ENCODE data around the gene SPOCK1. TPM values are rescaled to one million over a fixed set of nuclear protein-coding genes. Genes with fewer than 3 reads are reported as not detected.

The SPOCK1 gene
- polyA plus RNA-seq, 2 of the 4 experiments (the other 2 are of a cell fraction) = 28.9 to 40.8 TPM

DNA sequence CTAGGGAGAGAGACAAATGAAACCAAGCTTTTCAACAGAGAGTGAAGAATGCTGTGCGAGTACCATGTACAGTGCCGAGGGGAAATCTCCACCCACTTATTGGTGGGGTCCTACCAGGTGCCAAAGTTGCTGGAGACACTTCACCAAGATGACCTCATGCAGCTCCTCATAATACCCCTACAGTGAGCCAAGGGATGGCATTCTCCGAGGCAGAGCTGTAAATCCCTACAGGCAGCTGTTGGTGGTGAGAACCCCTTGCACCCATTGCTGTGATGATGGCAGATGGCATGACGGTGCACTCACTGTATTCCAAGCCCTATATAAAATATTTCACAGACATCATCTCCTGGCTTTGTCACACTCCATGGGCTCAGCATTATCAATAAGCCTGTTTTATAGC, 464.9 kb downstream of the SPOCK1 start:
- ATAC-seq (no peak), FAIRE-seq (no peak), DNase-seq (ENCODE audit: low read depth in 1 of 2, low spot score in 1 of 2) (no peak)
- ChIA-PET POLR2A (no interaction called here), CTCF (no interaction called here)
- WGBS (ENCODE audit: missing lambda C conversion rate) = 81% methylated on average over 4 of the region's 4 CpGs
- Histone ChIP-seq H3K9me3 (no peaks in the 10 kb centered on the region), H3K4me2 (no peak overlapping the region), H3K27ac (no peak overlapping the region), H3K4me3 (no peak overlapping the region), H3K4me1 (no peaks in the 10 kb centered on the region)
- TF ChIP-seq KDM1A (IDR thresholded peaks at IDR 0.05; ENCODE audit: low read depth) (no peak), NR3C1 (IDR thresholded peaks at IDR 0.05) (no peak), POLR2AphosphoS2 (conservative IDR thresholded peaks at IDR 0.05; ENCODE audit: low read length) (no peak), RCOR1 (IDR thresholded peaks at IDR 0.05; ENCODE audit: low read depth, low read length) (no peak), TFCP2L1 (CRISPR knock-in tag; IDR thresholded peaks at IDR 0.05) (no peak), RNF2 (IDR thresholded peaks at IDR 0.05; ENCODE audit: borderline replicate concordance, low read depth) (no peak), NPAS2 (CRISPR knock-in tag; IDR thresholded peaks at IDR 0.05; ENCODE audit: borderline replicate concordance) (no peak), FOSL2 (IDR thresholded peaks at IDR 0.05) (no peak), FOSL2 (CRISPR knock-in tag; IDR thresholded peaks at IDR 0.05) (no peak), SREBF2 (IDR thresholded peaks at IDR 0.05) (no peak), FOSB (CRISPR knock-in tag; IDR thresholded peaks at IDR 0.05) (no peak), CHD2 (IDR thresholded peaks at IDR 0.05; ENCODE audit: low read length, partially characterized antibody) (no peak), MAZ (IDR thresholded peaks at IDR 0.05; ENCODE audit: borderline replicate concordance, low read depth, low read length) (no peak), TP53 (CRISPR knock-in tag; IDR thresholded peaks at IDR 0.05) (no peak), EP300 (IDR thresholded peaks at IDR 0.05) (no peak), ZC3H11A (IDR thresholded peaks at IDR 0.05) (no peak)
- TF ChIP-seq, protein P1, sequence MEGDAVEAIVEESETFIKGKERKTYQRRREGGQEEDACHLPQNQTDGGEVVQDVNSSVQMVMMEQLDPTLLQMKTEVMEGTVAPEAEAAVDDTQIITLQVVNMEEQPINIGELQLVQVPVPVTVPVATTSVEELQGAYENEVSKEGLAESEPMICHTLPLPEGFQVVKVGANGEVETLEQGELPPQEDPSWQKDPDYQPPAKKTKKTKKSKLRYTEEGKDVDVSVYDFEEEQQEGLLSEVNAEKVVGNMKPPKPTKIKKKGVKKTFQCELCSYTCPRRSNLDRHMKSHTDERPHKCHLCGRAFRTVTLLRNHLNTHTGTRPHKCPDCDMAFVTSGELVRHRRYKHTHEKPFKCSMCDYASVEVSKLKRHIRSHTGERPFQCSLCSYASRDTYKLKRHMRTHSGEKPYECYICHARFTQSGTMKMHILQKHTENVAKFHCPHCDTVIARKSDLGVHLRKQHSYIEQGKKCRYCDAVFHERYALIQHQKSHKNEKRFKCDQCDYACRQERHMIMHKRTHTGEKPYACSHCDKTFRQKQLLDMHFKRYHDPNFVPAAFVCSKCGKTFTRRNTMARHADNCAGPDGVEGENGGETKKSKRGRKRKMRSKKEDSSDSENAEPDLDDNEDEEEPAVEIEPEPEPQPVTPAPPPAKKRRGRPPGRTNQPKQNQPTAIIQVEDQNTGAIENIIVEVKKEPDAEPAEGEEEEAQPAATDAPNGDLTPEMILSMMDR (IDR thresholded peaks at IDR 0.05) = no peak
- TF ChIP-seq, protein P2, sequence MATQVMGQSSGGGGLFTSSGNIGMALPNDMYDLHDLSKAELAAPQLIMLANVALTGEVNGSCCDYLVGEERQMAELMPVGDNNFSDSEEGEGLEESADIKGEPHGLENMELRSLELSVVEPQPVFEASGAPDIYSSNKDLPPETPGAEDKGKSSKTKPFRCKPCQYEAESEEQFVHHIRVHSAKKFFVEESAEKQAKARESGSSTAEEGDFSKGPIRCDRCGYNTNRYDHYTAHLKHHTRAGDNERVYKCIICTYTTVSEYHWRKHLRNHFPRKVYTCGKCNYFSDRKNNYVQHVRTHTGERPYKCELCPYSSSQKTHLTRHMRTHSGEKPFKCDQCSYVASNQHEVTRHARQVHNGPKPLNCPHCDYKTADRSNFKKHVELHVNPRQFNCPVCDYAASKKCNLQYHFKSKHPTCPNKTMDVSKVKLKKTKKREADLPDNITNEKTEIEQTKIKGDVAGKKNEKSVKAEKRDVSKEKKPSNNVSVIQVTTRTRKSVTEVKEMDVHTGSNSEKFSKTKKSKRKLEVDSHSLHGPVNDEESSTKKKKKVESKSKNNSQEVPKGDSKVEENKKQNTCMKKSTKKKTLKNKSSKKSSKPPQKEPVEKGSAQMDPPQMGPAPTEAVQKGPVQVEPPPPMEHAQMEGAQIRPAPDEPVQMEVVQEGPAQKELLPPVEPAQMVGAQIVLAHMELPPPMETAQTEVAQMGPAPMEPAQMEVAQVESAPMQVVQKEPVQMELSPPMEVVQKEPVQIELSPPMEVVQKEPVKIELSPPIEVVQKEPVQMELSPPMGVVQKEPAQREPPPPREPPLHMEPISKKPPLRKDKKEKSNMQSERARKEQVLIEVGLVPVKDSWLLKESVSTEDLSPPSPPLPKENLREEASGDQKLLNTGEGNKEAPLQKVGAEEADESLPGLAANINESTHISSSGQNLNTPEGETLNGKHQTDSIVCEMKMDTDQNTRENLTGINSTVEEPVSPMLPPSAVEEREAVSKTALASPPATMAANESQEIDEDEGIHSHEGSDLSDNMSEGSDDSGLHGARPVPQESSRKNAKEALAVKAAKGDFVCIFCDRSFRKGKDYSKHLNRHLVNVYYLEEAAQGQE (IDR thresholded peaks at IDR 0.05) = no peak
- TF ChIP-seq, protein P3, sequence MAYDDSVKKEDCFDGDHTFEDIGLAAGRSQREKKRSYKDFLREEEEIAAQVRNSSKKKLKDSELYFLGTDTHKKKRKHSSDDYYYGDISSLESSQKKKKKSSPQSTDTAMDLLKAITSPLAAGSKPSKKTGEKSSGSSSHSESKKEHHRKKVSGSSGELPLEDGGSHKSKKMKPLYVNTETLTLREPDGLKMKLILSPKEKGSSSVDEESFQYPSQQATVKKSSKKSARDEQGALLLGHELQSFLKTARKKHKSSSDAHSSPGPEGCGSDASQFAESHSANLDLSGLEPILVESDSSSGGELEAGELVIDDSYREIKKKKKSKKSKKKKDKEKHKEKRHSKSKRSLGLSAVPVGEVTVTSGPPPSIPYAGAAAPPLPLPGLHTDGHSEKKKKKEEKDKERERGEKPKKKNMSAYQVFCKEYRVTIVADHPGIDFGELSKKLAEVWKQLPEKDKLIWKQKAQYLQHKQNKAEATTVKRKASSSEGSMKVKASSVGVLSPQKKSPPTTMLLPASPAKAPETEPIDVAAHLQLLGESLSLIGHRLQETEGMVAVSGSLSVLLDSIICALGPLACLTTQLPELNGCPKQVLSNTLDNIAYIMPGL (CRISPR knock-in tag; IDR thresholded peaks at IDR 0.05; ENCODE audit: borderline replicate concordance) = no peak
- TF ChIP-seq, protein P4, sequence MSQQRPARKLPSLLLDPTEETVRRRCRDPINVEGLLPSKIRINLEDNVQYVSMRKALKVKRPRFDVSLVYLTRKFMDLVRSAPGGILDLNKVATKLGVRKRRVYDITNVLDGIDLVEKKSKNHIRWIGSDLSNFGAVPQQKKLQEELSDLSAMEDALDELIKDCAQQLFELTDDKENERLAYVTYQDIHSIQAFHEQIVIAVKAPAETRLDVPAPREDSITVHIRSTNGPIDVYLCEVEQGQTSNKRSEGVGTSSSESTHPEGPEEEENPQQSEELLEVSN (IDR thresholded peaks at IDR 0.05; ENCODE audit: borderline replicate concordance, low read depth) = no peak

DNA sequence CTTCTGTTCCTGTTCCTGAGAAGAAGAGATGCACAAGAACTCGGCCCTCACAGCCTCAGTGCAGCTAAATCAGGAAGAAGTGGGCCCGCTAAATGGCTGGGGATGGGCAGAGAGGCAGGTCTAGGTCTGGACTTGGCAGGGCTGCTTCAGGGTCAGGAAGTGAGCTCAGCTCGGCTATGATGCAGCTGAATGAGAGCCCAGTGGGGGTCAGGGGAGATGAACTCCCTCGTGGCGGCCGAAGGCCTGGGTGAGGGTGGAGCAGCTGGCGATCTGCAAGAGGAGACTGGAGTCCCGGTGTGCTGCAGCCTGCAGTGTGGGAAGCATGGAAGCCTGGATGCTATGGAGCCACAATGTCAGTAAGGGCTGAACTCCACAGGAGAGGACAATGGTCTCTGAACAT, 466.2 kb downstream of the SPOCK1 start:
- no peak overlapping the region for H3K4me2 ChIP-seq
- no peaks in the 10 kb centered on the region for H3K4me1 ChIP-seq
- no peak for ATAC-seq
- POLR2A ChIA-PET = no interaction called here
- H3K9me3 ChIP-seq = no peaks in the 10 kb centered on the region
- no peak for FAIRE-seq
- DNase-seq (ENCODE audit: low read depth in 1 of 2, low spot score in 1 of 2) = no peak
- no peak overlapping the region for H3K4me3 ChIP-seq
- CTCF ChIA-PET = no interaction called here
- 57% methylated on average over 8 of the region's 8 CpGs for WGBS (ENCODE audit: missing lambda C conversion rate)
- TF ChIP-seq SREBF2 (IDR thresholded peaks at IDR 0.05) = no peak
- TF ChIP-seq POLR2AphosphoS2 (conservative IDR thresholded peaks at IDR 0.05; ENCODE audit: low read length) = no peak
- TF ChIP-seq NPAS2 (CRISPR knock-in tag; IDR thresholded peaks at IDR 0.05; ENCODE audit: borderline replicate concordance) = no peak
- TF ChIP-seq, protein P5, sequence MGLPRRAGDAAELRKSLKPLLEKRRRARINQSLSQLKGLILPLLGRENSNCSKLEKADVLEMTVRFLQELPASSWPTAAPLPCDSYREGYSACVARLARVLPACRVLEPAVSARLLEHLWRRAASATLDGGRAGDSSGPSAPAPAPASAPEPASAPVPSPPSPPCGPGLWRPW (IDR thresholded peaks at IDR 0.05) = no peak
- no peak for TF ChIP-seq BHLHE40 (IDR thresholded peaks at IDR 0.05; ENCODE audit: low read depth, low read length)
- TF ChIP-seq, protein P6, sequence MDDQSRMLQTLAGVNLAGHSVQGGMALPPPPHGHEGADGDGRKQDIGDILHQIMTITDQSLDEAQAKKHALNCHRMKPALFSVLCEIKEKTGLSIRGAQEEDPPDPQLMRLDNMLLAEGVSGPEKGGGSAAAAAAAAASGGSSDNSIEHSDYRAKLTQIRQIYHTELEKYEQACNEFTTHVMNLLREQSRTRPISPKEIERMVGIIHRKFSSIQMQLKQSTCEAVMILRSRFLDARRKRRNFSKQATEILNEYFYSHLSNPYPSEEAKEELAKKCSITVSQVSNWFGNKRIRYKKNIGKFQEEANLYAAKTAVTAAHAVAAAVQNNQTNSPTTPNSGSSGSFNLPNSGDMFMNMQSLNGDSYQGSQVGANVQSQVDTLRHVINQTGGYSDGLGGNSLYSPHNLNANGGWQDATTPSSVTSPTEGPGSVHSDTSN (IDR thresholded peaks at IDR 0.05) = no peak
- H3K27ac ChIP-seq = no peak overlapping the region
